PC-9 (cell line): ENCODE results near the gene VGLL4. TPM values are rescaled to one million over a fixed set of nuclear protein-coding genes. Genes with fewer than 3 reads are reported as not detected.

Source experiments
- BruUV-seq: library from RNA; stranded (reverse); fragments of 400-500 nt; replicated peaks from 2 replicates; lab custom pipeline; 2021; lab: Mats Ljungman, UMichigan
- CTCF ChIA-PET: fragments of 300-600 bp; sonication (Branson Sonifier 250); formaldehyde crosslinking; loops from one replicate; lab custom pipeline; 2022; ENCODE audit warnings: antibody characterized with exemption; lab: Charles Lee
- POLR2A ChIA-PET: fragments of 300-600 bp; sonication (Branson Sonifier 250); formaldehyde crosslinking; loops from one replicate; lab custom pipeline; 2022; ENCODE audit warnings: antibody characterized with exemption; ENCODE audit not compliant: unreplicated experiment; lab: Charles Lee
- DNase-seq, 2 experiments: peaks; one replicate each; pipeline versions ENCODE4 v3.0.0 to v3.0.0-alpha.2; 2015 to 2022; ENCODE audit warnings: mixed read lengths in 1 of 2
- H2AFZ ChIP-seq: fragments of 200-600 bp; sonication (generic); 2 replicates; pipeline ENCODE4 v1.8.1; 2017; ENCODE audit warnings: antibody characterized with exemption
- H3F3A ChIP-seq: fragments of 200-600 bp; sonication (generic); 2 replicates; pipeline ENCODE4 v1.8.1; 2017; ENCODE audit warnings: antibody characterized with exemption, mild to moderate bottlenecking, low read depth; ENCODE audit not compliant: insufficient read depth
- H3K27ac ChIP-seq: fragments of 200-600 bp; sonication (generic); 2 replicates; pipeline ENCODE4 v1.6.1; 2016; ENCODE audit warnings: mixed run types
- H3K27me3 ChIP-seq: fragments of 200-600 bp; sonication (generic); 2 replicates; pipeline ENCODE4 v1.6.1; 2016; ENCODE audit warnings: low read depth, mixed run types; ENCODE audit not compliant: insufficient read depth
- H3K36me3 ChIP-seq: fragments of 200-600 bp; sonication (generic); 2 replicates; pipeline ENCODE4 v1.6.1; 2016; ENCODE audit warnings: low read depth, mixed run types
- H3K4me1 ChIP-seq: fragments of 200-600 bp; sonication (generic); replicated peaks from 2 replicates; pipeline ENCODE4 v1.6.1; 2016; ENCODE audit warnings: mixed run types; ENCODE audit not compliant: insufficient read depth
- H3K4me2 ChIP-seq: fragments of 200-600 bp; sonication (generic); 2 replicates; pipeline ENCODE4 v1.6.1; 2017; ENCODE audit warnings: mixed run types
- H3K4me3 ChIP-seq: fragments of 200-600 bp; sonication (generic); 2 replicates; pipeline ENCODE4 v1.6.1; 2016; ENCODE audit warnings: mixed run types
- H3K79me2 ChIP-seq: fragments of 200-600 bp; sonication (generic); 2 replicates; pipeline ENCODE4 v1.6.1; 2017; ENCODE audit warnings: low read depth, mixed run types
- H3K9me2 ChIP-seq: fragments of 200-600 bp; sonication (generic); 2 replicates; pipeline ENCODE4 v1.8.1; 2017; ENCODE audit warnings: mild to moderate bottlenecking; ENCODE audit not compliant: insufficient read depth
- H3K9me3 ChIP-seq: fragments of 200-600 bp; sonication (generic); 2 replicates; pipeline ENCODE4 v1.8.1; 2016; ENCODE audit warnings: low read depth; ENCODE audit not compliant: insufficient read depth
- H4K20me1 ChIP-seq: fragments of 200-600 bp; sonication (generic); 2 replicates; pipeline ENCODE4 v1.8.1; 2017; ENCODE audit not compliant: insufficient read depth
- EZH2 ChIP-seq: fragments of 200-600 bp; sonication (generic); IDR thresholded peaks from 2 replicates; pipeline ENCODE4 v1.8.0; 2017; ENCODE audit warnings: antibody characterized with exemption, low read depth
- intact Hi-C: fragments of 100-400 bp; cut with micrococcal nuclease; formaldehyde crosslinking; loops from one replicate; pipeline ENCODE4 v1.10.0; 2022; ENCODE audit not compliant: unreplicated experiment
- total RNA-seq: library from RNA; stranded (reverse); gene quantifications from 2 replicates; pipeline ENCODE4 v1.2.3, GENCODE V29; 2021
- TF ChIP-seq, protein P1 (sequence below): fragments of 200-600 bp; sonication (generic); conservative IDR thresholded peaks from 2 replicates; pipeline ENCODE4 v1.6.1; 2017; ENCODE audit warnings: mixed run types, antibody characterized with exemption, mild to moderate bottlenecking, moderate library complexity

Gene VGLL4
- total RNA-seq, 1 experiment from 2014 or later, result 42.2 TPM

DNA sequence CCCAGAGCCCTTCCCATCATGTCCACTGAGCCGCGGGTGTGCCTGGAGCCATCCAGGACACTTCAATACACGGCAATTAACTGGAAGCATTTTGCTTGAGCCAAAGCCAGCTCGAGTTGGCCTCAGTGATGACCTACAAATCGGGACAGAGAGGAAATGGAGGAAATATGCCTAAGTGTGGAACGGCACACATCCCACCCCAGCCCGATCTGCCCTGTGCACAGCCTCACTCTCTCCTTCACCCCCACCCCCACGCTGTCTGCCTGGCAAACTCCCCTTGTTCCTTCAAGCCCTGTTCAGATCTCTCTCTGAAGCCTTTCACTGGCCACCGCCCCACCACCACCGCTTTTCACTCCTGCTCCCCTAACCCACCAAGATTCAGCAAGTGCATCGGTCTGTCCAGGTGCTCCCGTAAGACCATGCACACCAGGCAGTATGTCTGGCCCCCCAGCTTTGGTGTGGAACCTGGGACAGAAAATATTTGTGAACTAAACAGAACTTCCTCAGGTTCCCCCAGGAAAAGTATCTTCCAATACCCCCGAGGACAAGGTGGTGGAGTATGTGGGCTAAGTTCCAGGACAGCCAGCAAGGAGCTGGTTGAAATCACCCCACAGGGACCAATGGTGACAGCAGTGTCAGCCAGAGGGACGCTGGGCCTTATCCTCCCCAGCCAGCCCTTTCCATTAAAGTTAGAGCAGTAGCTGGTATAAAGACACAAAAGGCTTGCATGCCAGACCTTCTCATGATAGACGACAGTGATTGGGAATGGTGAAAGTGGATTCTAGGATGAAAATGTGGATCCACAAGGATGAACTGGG, 83.7 kb downstream of the VGLL4 start:
- no peaks in the 10 kb centered on the region for H3K9me2 ChIP-seq
- no peak overlapping the region for H3K4me2 ChIP-seq
- no peak overlapping the region for H3K4me3 ChIP-seq
- CTCF ChIA-PET, result no interaction called here
- POLR2A ChIA-PET, result no interaction called here
- H3K4me1 ChIP-seq, result no peaks in the 10 kb centered on the region
- no peak for DNase-seq
- no peaks in the 10 kb centered on the region for H3K9me3 ChIP-seq
- no peak for TF ChIP-seq EZH2
- TF ChIP-seq, protein P1, sequence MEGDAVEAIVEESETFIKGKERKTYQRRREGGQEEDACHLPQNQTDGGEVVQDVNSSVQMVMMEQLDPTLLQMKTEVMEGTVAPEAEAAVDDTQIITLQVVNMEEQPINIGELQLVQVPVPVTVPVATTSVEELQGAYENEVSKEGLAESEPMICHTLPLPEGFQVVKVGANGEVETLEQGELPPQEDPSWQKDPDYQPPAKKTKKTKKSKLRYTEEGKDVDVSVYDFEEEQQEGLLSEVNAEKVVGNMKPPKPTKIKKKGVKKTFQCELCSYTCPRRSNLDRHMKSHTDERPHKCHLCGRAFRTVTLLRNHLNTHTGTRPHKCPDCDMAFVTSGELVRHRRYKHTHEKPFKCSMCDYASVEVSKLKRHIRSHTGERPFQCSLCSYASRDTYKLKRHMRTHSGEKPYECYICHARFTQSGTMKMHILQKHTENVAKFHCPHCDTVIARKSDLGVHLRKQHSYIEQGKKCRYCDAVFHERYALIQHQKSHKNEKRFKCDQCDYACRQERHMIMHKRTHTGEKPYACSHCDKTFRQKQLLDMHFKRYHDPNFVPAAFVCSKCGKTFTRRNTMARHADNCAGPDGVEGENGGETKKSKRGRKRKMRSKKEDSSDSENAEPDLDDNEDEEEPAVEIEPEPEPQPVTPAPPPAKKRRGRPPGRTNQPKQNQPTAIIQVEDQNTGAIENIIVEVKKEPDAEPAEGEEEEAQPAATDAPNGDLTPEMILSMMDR, result no peak
- no peaks in the 10 kb centered on the region for H3K27me3 ChIP-seq
- H3K36me3 ChIP-seq, result peaks cover 4% of the 10 kb centered on the region; the same call in 1 of the 2 replicates
- intact Hi-C loops, result no loop called here
- peaks cover 70% of the 10 kb centered on the region for H4K20me1 ChIP-seq
- peaks cover 24% of the 10 kb centered on the region; the same call in 1 of the 2 replicates for H3F3A ChIP-seq
- no peaks in the 10 kb centered on the region; the same call in 1 of the 2 replicates for H3K79me2 ChIP-seq
- BruUV-seq, result no TSS peak
- H2AFZ ChIP-seq, result no peak overlapping the region
- H3K27ac ChIP-seq, result no peak overlapping the region

DNA sequence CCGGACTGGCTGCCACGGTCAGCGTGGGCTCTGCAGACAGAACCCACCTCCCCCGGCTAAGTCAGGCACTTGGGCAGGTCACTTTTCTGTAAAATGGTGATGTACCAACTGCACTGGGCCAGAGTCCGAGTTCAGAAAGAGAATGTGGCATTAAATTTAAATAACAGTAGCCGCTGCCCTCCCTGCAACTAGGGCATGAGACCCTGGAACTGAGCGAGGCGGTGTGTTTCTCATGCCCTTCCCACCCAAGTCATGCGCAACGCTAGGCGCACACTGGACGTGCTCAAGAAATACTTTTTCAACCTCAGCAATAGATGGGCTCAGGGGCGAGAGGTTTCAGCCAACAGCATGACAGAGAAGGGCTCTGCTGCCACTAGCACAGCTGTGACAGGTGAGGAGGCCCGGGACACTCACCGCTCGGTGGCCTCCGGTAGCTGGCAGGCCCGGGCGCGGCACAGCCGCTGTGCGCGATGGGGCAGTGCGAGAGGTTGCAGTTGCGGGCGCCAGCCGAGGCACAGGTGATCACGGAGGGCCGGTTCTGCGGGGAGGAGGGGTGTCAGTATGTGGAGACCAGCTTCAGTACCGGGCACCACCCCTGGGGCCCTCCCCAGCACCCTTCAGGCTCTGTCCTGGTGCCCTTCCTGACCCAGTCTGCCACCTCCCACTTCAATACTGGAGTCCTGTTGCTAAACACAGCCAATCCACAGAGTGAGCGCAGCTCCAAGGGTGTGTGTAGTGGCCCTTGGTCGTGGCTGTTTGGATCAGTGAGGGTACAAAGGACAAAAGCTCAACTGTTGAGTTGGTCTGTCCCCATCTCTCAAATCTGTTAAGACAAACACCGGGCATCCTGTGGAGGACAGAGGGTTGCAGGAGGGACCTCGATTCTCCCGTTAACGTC, 84.5 kb downstream of the VGLL4 start:
- CTCF ChIA-PET, result no interaction called here
- Histone ChIP-seq H3K79me2 (no peaks in the 10 kb centered on the region; the same call in 1 of the 2 replicates), H2AFZ (no peak overlapping the region), H3K4me3 (no peak overlapping the region), H4K20me1 (peaks cover 66% of the 10 kb centered on the region), H3F3A (peaks cover 24% of the 10 kb centered on the region; the same call in 1 of the 2 replicates), H3K36me3 (peaks cover 4% of the 10 kb centered on the region; the same call in 1 of the 2 replicates), H3K9me2 (no peaks in the 10 kb centered on the region), H3K27me3 (no peaks in the 10 kb centered on the region), H3K9me3 (no peaks in the 10 kb centered on the region), H3K4me1 (no peaks in the 10 kb centered on the region), H3K4me2 (no peak overlapping the region), H3K27ac (no peak overlapping the region)
- DNase-seq, result no peak
- TF ChIP-seq, protein P1, result no peak
- TF ChIP-seq EZH2, result no peak
- POLR2A ChIA-PET, result no interaction called here
- BruUV-seq, result no TSS peak
- intact Hi-C loops, result no loop called here

DNA sequence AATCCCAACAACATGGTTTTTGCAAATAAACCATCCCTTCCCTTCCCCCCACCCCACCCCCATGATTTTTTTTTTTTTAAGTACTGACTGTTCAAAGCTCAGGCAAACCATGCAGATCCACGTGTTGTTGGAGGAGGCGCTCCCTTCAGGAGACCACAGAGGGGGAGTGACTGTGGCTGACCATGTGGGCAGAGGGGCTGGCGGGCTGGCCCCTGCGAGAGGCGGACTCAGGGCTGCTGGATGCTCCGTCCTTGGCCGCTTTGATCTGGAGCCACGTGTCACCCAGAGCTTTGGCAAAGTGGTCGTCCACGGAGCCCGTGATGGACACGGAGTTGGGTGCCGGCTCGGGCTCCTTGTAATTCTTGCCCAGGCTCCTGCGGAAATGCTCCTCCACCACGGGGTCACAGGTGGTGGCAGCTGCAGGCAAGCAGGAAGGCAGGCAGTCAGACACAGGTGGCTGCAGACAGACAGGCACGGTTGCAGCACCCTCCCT, 85.3 kb downstream of the VGLL4 start:
- Histone ChIP-seq H2AFZ (no peak overlapping the region), H3K4me3 (no peak overlapping the region), H3K36me3 (peaks cover 4% of the 10 kb centered on the region; the same call in 1 of the 2 replicates), H3K9me3 (no peaks in the 10 kb centered on the region), H3K4me2 (no peak overlapping the region), H4K20me1 (peaks cover 62% of the 10 kb centered on the region), H3K79me2 (no peaks in the 10 kb centered on the region; the same call in 1 of the 2 replicates), H3F3A (peaks cover 24% of the 10 kb centered on the region; the same call in 1 of the 2 replicates), H3K27ac (no peak overlapping the region), H3K27me3 (no peaks in the 10 kb centered on the region), H3K9me2 (no peaks in the 10 kb centered on the region), H3K4me1 (no peaks in the 10 kb centered on the region)
- POLR2A ChIA-PET, result no interaction called here
- intact Hi-C loops, result no loop called here
- CTCF ChIA-PET, result no interaction called here
- no TSS peak for BruUV-seq
- TF ChIP-seq, protein P1, result no peak
- no peak for TF ChIP-seq EZH2
- no peak for DNase-seq
